22Rv1 (cell line): ENCODE measurements around the gene CDKN2AIPNL.

ENCODE experiments used
- ZFX ChIP-seq: fragments of 450-650 bp; IDR thresholded peaks from 2 replicates; pipeline ENCODE4 v1.6.1; 2017; ENCODE audit warnings: antibody characterized with exemption, borderline replicate concordance
- TF ChIP-seq, protein P1 (sequence below): fragments of 450-650 bp; IDR thresholded peaks from 2 replicates; pipeline ENCODE4 v1.5.1; 2017; ENCODE audit warnings: mild to moderate bottlenecking

DNA sequence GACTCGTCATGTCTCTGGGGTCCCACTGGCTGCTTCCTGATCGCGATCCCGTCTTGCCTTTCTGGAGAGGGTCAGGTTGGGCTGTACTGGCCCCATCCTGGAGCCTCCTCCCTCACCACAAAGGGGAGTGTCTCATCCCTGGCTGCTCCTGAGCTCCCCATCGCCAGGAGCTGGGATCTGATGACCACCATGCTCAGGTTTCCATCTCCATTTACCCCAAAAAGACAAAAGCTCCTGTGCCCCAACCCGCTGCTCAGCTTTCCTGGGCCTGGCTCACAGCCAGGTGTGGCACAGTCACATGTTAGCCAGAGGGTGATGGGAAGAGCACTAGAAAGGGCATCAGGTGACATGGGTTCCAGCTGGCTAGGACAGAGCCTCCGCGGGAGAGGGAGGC lies 47.3 kb upstream of the CDKN2AIPNL start:
- TF ChIP-seq, protein P1, sequence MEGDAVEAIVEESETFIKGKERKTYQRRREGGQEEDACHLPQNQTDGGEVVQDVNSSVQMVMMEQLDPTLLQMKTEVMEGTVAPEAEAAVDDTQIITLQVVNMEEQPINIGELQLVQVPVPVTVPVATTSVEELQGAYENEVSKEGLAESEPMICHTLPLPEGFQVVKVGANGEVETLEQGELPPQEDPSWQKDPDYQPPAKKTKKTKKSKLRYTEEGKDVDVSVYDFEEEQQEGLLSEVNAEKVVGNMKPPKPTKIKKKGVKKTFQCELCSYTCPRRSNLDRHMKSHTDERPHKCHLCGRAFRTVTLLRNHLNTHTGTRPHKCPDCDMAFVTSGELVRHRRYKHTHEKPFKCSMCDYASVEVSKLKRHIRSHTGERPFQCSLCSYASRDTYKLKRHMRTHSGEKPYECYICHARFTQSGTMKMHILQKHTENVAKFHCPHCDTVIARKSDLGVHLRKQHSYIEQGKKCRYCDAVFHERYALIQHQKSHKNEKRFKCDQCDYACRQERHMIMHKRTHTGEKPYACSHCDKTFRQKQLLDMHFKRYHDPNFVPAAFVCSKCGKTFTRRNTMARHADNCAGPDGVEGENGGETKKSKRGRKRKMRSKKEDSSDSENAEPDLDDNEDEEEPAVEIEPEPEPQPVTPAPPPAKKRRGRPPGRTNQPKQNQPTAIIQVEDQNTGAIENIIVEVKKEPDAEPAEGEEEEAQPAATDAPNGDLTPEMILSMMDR, result no peak
- no peak for TF ChIP-seq ZFX
